Measurements from ENCODE around the gene ADM. TPM values are rescaled to one million over a fixed set of nuclear protein-coding genes. Genes with fewer than 3 reads are reported as not detected.
A peak's percentile ranks its signal among the peaks of the same experiment; 100 is the strongest.

The ADM gene
- total RNA-seq, 1 donor from 2014 or later: 169 TPM

- Histone ChIP-seq H3K27me3 (ENCODE audit: control insufficient read depth, insufficient read depth, low read length) (no peaks in the 10 kb centered on the region), H3K4me3 (ENCODE audit: low read depth, low read length) (no peak overlapping the region), H3K36me3 (ENCODE audit: control insufficient read depth, insufficient read depth, low read length) (no peaks in the 10 kb centered on the region)
- no peak for TF ChIP-seq CTCF (IDR thresholded peaks at IDR 0.05; ENCODE audit: insufficient read depth, low read length, severe bottlenecking)
- DNase-seq (ENCODE audit: low read depth): no peak
- FAIRE-seq: no peak
These were observed 38.9 kb upstream of the ADM start for GRCh38 chr11:10265936-10266335.

DNA sequence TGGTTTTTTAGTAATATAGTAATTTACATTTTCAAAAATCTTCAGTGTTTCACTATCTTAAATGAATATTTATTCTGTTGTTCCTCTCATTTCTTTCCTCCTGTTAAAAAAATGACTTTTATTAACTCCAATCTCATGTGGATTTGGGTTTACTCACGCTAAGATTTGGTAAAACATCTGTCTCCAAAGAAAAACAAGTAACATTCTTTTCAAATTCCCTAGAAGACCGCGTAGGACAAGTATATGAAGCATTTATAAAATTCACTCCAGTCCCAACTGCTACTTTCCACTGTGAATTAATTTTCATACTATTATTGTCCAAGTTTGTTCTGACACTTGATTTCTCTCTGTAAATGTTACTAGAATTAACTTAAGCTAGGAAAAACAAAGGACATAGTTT is 37.1 kb upstream of the ADM start:
- FAIRE-seq: no peak
- H3K4me3 ChIP-seq (ENCODE audit: low read depth, low read length): no peak overlapping the region
- H3K36me3 ChIP-seq (ENCODE audit: control insufficient read depth, insufficient read depth, low read length): no peaks in the 10 kb centered on the region
- H3K27me3 ChIP-seq (ENCODE audit: control insufficient read depth, insufficient read depth, low read length): no peaks in the 10 kb centered on the region
- no peak for DNase-seq (ENCODE audit: low read depth)
- no peak for TF ChIP-seq CTCF (IDR thresholded peaks at IDR 0.05; ENCODE audit: insufficient read depth, low read length, severe bottlenecking)

DNA sequence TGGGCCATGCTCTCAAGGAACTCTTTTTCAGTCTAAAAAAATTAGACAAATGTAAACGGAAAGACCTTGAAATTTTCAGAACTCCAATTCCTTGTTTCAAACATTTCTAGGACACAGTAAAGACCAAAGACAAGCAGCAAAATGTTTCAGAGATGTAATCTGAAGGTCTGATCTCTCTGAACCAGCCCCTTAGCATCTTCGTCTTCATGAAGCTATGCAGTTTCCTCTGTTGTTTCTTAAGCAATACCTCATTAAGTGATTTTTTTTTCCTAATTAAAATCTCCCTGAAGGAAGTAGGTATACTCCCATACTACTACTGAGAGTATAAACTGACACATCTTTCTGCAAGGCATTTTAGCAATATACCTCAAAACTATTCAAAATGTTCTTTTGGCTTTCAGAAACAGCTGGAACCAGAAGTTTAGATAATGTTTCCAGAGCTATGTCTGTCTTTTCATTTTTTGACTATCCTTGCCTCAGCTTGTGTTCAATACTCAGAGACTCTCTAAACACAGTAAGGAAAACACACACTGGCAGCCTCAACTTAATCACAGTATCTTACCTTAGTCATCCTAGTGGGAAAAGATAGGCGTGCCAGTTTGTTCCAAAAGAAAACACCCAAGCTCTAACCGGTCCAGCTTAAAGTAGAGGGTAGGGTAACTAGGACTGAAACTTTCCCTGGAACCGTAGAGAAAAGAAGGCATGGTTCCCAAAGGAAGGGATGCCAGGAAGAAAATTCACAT is 36.0 kb upstream of the ADM start:
- Histone ChIP-seq H3K36me3 (ENCODE audit: control insufficient read depth, insufficient read depth, low read length) (no peaks in the 10 kb centered on the region), H3K4me3 (ENCODE audit: low read depth, low read length) (no peak overlapping the region), H3K27me3 (ENCODE audit: control insufficient read depth, insufficient read depth, low read length) (no peaks in the 10 kb centered on the region)
- no peak for TF ChIP-seq CTCF (IDR thresholded peaks at IDR 0.05; ENCODE audit: insufficient read depth, low read length, severe bottlenecking)
- no peak for FAIRE-seq
- peak; percentile 48 for DNase-seq (ENCODE audit: low read depth)

DNA sequence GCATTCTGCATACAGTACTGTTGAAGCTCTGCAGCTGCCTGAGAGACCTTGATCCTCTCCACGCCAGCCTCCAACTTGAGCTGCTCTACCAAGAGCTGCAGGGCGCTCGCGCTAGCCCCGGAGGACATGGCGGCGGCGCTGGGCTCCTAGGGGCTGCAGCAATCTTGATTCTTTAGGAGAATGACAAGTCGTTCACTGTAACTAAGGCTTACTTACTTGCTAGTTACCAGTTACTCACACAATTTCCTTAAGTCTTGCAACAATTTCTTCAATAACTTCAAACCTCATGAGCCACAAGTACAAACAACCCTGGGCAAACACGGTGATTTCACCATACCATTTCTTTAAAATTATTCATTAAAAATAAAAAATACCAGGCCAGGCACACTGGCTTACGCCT is 32.7 kb upstream of the ADM start:
- peak; percentile 57 for DNase-seq (ENCODE audit: low read depth)
- no peak for FAIRE-seq
- Histone ChIP-seq H3K27me3 (ENCODE audit: control insufficient read depth, insufficient read depth, low read length) (no peaks in the 10 kb centered on the region), H3K4me3 (ENCODE audit: low read depth, low read length) (no peak overlapping the region), H3K36me3 (ENCODE audit: control insufficient read depth, insufficient read depth, low read length) (no peaks in the 10 kb centered on the region)
- no peak for TF ChIP-seq CTCF (IDR thresholded peaks at IDR 0.05; ENCODE audit: insufficient read depth, low read length, severe bottlenecking)

GRCh38 chr11:10273738-10274137 is 31.1 kb upstream of the ADM start:
- Histone ChIP-seq H3K36me3 (ENCODE audit: control insufficient read depth, insufficient read depth, low read length) (no peaks in the 10 kb centered on the region), H3K27me3 (ENCODE audit: control insufficient read depth, insufficient read depth, low read length) (no peaks in the 10 kb centered on the region), H3K4me3 (ENCODE audit: low read depth, low read length) (no peak overlapping the region)
- no peak for TF ChIP-seq CTCF (IDR thresholded peaks at IDR 0.05; ENCODE audit: insufficient read depth, low read length, severe bottlenecking)
- DNase-seq (ENCODE audit: low read depth) (no peak), FAIRE-seq (no peak)

DNA sequence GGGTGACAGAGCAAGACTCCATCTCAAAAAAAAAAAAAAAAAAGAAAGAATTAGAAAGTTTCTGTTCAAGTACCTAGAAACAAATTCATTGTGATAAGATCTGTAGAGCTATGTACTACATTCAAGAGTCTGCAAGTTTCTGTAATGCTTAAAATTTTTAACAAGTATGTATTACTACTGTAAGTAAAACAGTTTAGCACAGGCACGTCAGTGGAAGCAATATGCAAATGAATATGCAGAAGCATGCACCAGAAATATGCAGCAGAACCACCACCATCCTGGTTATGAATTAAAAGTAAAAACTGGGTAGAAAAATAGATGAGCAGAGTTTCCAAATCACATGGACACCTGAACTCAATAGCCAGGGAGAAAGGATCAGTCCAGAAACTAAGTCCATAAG is 30.1 kb upstream of the ADM start:
- H3K27me3 ChIP-seq (ENCODE audit: control insufficient read depth, insufficient read depth, low read length): no peaks in the 10 kb centered on the region
- H3K36me3 ChIP-seq (ENCODE audit: control insufficient read depth, insufficient read depth, low read length): no peaks in the 10 kb centered on the region
- no peak for FAIRE-seq
- no peak overlapping the region for H3K4me3 ChIP-seq (ENCODE audit: low read depth, low read length)
- DNase-seq (ENCODE audit: low read depth): no peak
- TF ChIP-seq CTCF (IDR thresholded peaks at IDR 0.05; ENCODE audit: insufficient read depth, low read length, severe bottlenecking): no peak
